ENCODE results near the gene TSKU. TPM values are rescaled to one million over a fixed set of nuclear protein-coding genes. Genes with fewer than 3 reads are reported as not detected.
"Not testable (repeated sequence)": the region's sequence is repeated elsewhere in the genome, so short reads cannot be mapped to it uniquely, and the experiment has no call there.

Gene TSKU
- total and polyA plus RNA-seq, 2 experiments from 2014 or later: 61.9 to 81.9 TPM

DNA sequence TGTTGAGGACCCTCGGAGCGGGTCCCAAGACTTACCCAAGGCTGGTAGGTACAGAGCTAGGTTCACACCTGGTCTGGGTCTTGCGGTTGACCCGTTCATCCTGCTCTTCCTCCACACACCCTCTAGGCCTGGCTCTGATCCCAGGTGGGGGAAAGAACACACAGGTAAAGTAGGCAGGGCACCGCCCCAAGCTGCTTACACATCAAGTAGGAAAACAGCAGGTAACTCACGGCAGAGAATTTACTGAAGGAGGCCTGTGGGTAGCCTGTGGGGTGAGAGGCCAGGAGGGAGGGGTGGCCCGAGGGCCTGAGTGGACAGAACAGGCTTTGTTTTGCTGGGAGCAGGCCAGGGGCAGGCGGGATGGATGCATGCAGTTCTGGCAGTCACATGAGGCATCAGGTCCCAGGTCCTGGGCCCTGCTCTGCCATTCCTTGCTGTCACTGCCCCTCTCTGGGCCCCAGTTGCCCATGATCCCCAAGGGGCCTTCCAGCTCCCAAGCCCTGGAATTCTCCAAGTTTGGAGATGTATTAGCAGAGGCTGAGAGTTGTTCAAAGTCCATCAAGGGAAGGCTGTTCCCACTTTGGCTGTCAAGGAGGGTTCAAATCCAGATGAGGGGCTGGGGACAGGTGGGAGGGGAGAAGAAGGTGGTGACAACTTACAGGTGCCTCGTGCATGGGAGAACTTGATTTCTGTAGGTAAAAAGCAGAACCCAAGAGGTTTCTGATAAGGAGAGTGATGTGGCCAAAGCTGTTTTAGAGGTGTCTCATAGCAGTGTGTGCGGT is 5.7 kb downstream of the TSKU start:
- 65% methylated on average over 10 of the region's 10 CpGs for WGBS (ENCODE audit: low lambda C conversion rate, missing lambda C conversion rate)
- Histone ChIP-seq H3K79me2 (peaks cover 99% of the 10 kb centered on the region), H3K9me2 (replicated peaks; ENCODE audit: insufficient read depth) (no peaks in the 10 kb centered on the region), H3K4me3 (no peak overlapping the region), H2AFZ (no peak overlapping the region), H3K9me3 (ENCODE audit: low read depth) (no peaks in the 10 kb centered on the region), H3K27me3 (no peaks in the 10 kb centered on the region), H4K20me1 (ENCODE audit: insufficient read depth, poor library complexity, severe bottlenecking) (peaks cover 49% of the 10 kb centered on the region), H3K4me1 (ENCODE audit: insufficient read depth) (peaks cover 64% of the 10 kb centered on the region), H3K36me3 (replicated peaks; ENCODE audit: insufficient read depth, low read depth) (no peaks in the 10 kb centered on the region), H3K4me2 (peak overlapping the region; percentile 36), H3K27ac (peak overlapping the region; percentile 87)
- TF ChIP-seq EZH2phosphoT487 (IDR thresholded peaks at IDR 0.05; ENCODE audit: low read depth, severe bottlenecking, unreplicated experiment): no peak
- TF ChIP-seq EZH2 (IDR thresholded peaks at IDR 0.05; ENCODE audit: borderline replicate concordance): no peak
- DNase-seq (ENCODE audit: low spot score): peak; percentile 61

DNA sequence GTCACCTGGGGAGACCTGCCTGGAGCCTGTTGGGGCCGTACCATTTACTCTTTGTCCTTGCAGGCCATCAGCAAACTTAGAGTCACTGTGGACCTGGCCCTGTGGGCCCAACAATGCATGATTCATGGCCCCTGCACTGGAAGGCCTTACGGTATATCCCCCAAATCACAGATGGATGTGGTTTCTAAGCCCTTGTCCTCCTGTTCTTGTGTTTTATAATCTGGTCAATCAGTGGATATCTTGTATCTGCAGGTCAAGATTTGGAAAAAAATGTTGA is 6.2 kb downstream of the TSKU start:
- Histone ChIP-seq H3K9me3 (ENCODE audit: low read depth) (no peaks in the 10 kb centered on the region), H3K27ac (peak overlapping the region; percentile 87), H3K36me3 (replicated peaks; ENCODE audit: insufficient read depth, low read depth) (no peaks in the 10 kb centered on the region), H3K4me1 (ENCODE audit: insufficient read depth) (peaks cover 69% of the 10 kb centered on the region), H3K4me3 (no peak overlapping the region), H3K27me3 (no peaks in the 10 kb centered on the region), H2AFZ (no peak overlapping the region), H4K20me1 (ENCODE audit: insufficient read depth, poor library complexity, severe bottlenecking) (peaks cover 55% of the 10 kb centered on the region), H3K4me2 (peak overlapping the region; percentile 36), H3K9me2 (replicated peaks; ENCODE audit: insufficient read depth) (no peaks in the 10 kb centered on the region), H3K79me2 (peaks cover 100% of the 10 kb centered on the region)
- WGBS (ENCODE audit: low lambda C conversion rate, missing lambda C conversion rate): 79% methylated on average over 2 of the region's 2 CpGs
- TF ChIP-seq EZH2phosphoT487 (IDR thresholded peaks at IDR 0.05; ENCODE audit: low read depth, severe bottlenecking, unreplicated experiment) (no peak), EZH2 (IDR thresholded peaks at IDR 0.05; ENCODE audit: borderline replicate concordance) (no peak)
- TF ChIP-seq, protein P1, sequence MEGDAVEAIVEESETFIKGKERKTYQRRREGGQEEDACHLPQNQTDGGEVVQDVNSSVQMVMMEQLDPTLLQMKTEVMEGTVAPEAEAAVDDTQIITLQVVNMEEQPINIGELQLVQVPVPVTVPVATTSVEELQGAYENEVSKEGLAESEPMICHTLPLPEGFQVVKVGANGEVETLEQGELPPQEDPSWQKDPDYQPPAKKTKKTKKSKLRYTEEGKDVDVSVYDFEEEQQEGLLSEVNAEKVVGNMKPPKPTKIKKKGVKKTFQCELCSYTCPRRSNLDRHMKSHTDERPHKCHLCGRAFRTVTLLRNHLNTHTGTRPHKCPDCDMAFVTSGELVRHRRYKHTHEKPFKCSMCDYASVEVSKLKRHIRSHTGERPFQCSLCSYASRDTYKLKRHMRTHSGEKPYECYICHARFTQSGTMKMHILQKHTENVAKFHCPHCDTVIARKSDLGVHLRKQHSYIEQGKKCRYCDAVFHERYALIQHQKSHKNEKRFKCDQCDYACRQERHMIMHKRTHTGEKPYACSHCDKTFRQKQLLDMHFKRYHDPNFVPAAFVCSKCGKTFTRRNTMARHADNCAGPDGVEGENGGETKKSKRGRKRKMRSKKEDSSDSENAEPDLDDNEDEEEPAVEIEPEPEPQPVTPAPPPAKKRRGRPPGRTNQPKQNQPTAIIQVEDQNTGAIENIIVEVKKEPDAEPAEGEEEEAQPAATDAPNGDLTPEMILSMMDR (IDR thresholded peaks at IDR 0.05; ENCODE audit: poor library complexity): no peak
- DNase-seq (ENCODE audit: low spot score): no peak

DNA sequence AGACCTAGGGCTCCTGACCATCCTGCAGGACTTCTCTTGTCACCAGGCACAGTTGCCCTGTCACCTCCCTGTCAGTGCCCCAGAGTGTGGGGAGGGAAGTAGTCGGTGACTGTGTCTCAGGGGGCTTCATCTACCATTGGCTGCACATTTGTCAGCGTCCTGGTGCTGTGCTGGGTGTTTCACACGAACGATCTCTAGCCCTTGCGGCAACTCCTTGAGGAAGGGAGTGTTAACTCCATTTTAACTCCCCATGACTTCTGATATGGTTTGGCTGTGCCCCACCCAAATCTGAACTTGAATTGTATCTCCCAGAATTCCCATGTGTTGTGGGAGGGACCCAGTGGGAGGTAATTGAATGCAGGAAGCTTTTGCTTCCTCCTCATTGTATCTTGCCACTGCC is 7.1 kb downstream of the TSKU start:
- Histone ChIP-seq H2AFZ (no peak overlapping the region), H3K27ac (no peak overlapping the region), H3K79me2 (peaks cover 100% of the 10 kb centered on the region), H3K9me3 (ENCODE audit: low read depth) (no peaks in the 10 kb centered on the region), H3K4me2 (no peak overlapping the region), H3K4me3 (no peak overlapping the region), H3K27me3 (no peaks in the 10 kb centered on the region), H4K20me1 (ENCODE audit: insufficient read depth, poor library complexity, severe bottlenecking) (peaks cover 56% of the 10 kb centered on the region), H3K4me1 (ENCODE audit: insufficient read depth) (peaks cover 67% of the 10 kb centered on the region), H3K9me2 (replicated peaks; ENCODE audit: insufficient read depth) (no peaks in the 10 kb centered on the region), H3K36me3 (replicated peaks; ENCODE audit: insufficient read depth, low read depth) (no peaks in the 10 kb centered on the region)
- no peak for DNase-seq (ENCODE audit: low spot score)
- TF ChIP-seq EZH2 (IDR thresholded peaks at IDR 0.05; ENCODE audit: borderline replicate concordance): no peak
- TF ChIP-seq EZH2phosphoT487 (IDR thresholded peaks at IDR 0.05; ENCODE audit: low read depth, severe bottlenecking, unreplicated experiment): no peak
- TF ChIP-seq, protein P1 (IDR thresholded peaks at IDR 0.05; ENCODE audit: poor library complexity): no peak
- WGBS (ENCODE audit: low lambda C conversion rate, missing lambda C conversion rate): 77% methylated on average over 5 of the region's 5 CpGs

DNA sequence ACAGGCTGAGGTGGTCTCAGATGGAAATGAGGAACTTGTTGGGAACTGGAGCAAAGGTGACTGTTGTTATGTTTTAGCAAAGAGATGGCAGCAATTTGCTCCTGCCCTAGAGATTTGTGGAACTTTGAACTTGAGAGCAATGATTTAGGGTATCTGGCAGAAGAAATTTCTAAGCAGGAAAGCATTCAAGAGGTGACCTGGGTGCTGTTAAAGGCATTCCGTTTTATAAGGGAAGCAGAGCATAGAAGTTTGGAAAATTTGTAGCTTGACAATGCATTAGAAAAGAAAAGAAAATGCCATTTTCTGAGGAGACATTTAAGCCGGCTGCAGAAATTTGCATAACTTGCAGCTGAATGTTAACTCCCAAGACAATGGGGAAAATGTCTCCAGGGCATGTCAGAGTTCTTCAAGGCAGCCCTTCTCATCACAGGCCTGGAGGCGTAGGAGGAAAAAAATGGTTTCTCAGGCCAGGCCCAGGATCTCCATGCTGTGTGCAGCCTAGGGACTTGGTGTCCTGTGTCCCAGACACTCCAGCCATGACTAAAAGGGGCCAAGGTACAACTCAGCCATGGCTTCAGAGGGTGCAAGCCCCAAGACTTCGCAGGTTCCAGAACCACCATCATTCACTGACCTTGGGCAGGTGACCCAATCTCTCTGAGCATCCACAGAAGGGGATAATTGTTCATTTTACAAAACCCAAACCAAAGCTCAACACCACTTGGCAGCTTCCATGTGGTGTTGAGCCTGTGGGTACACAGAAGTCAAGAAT is 8.0 kb downstream of the TSKU start:
- H3K4me1 ChIP-seq (ENCODE audit: insufficient read depth): peaks cover 62% of the 10 kb centered on the region
- 94% methylated on average over 4 of the region's 4 CpGs for WGBS (ENCODE audit: low lambda C conversion rate, missing lambda C conversion rate)
- not testable (repeated sequence) for DNase-seq (ENCODE audit: low spot score); H3K9me2 ChIP-seq (replicated peaks; ENCODE audit: insufficient read depth); H2AFZ ChIP-seq; H3K4me2 ChIP-seq; H3K9me3 ChIP-seq (ENCODE audit: low read depth); H3K27me3 ChIP-seq; H3K4me3 ChIP-seq; H3K27ac ChIP-seq; H3K36me3 ChIP-seq (replicated peaks; ENCODE audit: insufficient read depth, low read depth)
- H3K79me2 ChIP-seq: peaks cover 100% of the 10 kb centered on the region
- H4K20me1 ChIP-seq (ENCODE audit: insufficient read depth, poor library complexity, severe bottlenecking): peaks cover 55% of the 10 kb centered on the region

Data from hepatocyte (in vitro differentiated cells).